K562 (cell line): ENCODE results near the gene POMGNT1. TPM values are rescaled to one million over a fixed set of nuclear protein-coding genes. Genes with fewer than 3 reads are reported as not detected.

Source experiments
- ATAC-seq: fragments of 200-7000 bp; cut with Tn5 transposase; 3 replicates; pipeline ENCODE4 v1.9.1; 2020; ENCODE audit warnings: moderate library complexity
- BruUV-seq: library from RNA; stranded (reverse); fragments of 400-500 nt; replicated peaks from 2 replicates; lab custom pipeline; 2021; lab: Mats Ljungman, UMichigan
- CTCF ChIA-PET: fragments of 300-600 bp; formaldehyde crosslinking; extraction: SDS; loops from one replicate; lab custom pipeline; 2021; ENCODE audit warnings: low intra/inter-chr PET ratio; lab: Yijun Ruan, JAX
- POLR2A ChIA-PET: fragments of 300-600, 350-650 bp; sonication (Branson Sonifier 250); formaldehyde crosslinking; extraction: SDS; loops from one replicate; lab custom pipeline; 2021; ENCODE audit warnings: antibody characterized with exemption, inconsistent platforms; lab: Yijun Ruan, JAX
- DNase-seq, 4 experiments: peaks; one replicate each; pipeline versions ENCODE4 v3.0.0 to v3.0.0-alpha.2; 2011 to 2018; ENCODE audit warnings: low spot score in 3 of 4, mixed read lengths in 3 of 4; ENCODE audit errors: extremely low read depth in 1 of 4
- FAIRE-seq: peaks from 2 replicates; lab custom pipeline; 2011; peaks lifted over from hg19 to GRCh38; lab: Jason Lieb, UNC
- H2AFZ ChIP-seq: 2 replicates; pipeline ENCODE4 v1.6.0; 2011; ENCODE audit warnings: low read depth, low read length, control low read depth, inconsistent platforms
- H3K27ac ChIP-seq: fragments of 200-600 bp; 3 replicates; pipeline ENCODE4 v1.8.0; 2011; ENCODE audit warnings: low read depth, mild to moderate bottlenecking, control low read depth, inconsistent platforms, low read length, moderate library complexity, mixed read lengths; ENCODE audit errors: extremely low read depth
- H3K27me3 ChIP-seq, 2 experiments: fragments of 300-600 bp in 1 of 2; 2 replicates in 1 of 2; 3 replicates in 1 of 2; pipeline versions ENCODE4 v1.6.0 to v1.8.0; 2011; ENCODE audit warnings: inconsistent platforms in 2 of 2, low read length in 2 of 2, mild to moderate bottlenecking in 1 of 2, mixed read lengths in 1 of 2, moderate library complexity in 1 of 2; ENCODE audit not compliant: control insufficient read depth in 2 of 2, insufficient read depth in 2 of 2
- H3K36me3 ChIP-seq: fragments of 300-600 bp; 3 replicates; pipeline ENCODE4 v1.8.0; 2011; ENCODE audit warnings: mild to moderate bottlenecking, low read length, inconsistent platforms; ENCODE audit not compliant: control insufficient read depth, insufficient read depth
- H3K4me1 ChIP-seq, 2 experiments: fragments of 200-600 bp in 1 of 2; replicated peaks in 1 of 2; 2 replicates in 1 of 2; 3 replicates in 1 of 2; pipeline versions ENCODE4 v1.5.1 to v1.8.0; 2011; ENCODE audit warnings: inconsistent platforms in 2 of 2, low read length in 2 of 2, mild to moderate bottlenecking in 1 of 2, mixed read lengths in 1 of 2, moderate library complexity in 1 of 2; ENCODE audit not compliant: control insufficient read depth in 2 of 2, insufficient read depth in 2 of 2
- H3K4me2 ChIP-seq: 2 replicates; pipeline ENCODE4 v1.6.1; 2011; ENCODE audit warnings: low read length, control low read depth, inconsistent platforms, mixed read lengths; ENCODE audit not compliant: insufficient read depth
- H3K4me3 ChIP-seq: fragments of 200-600 bp; sonication (generic), shearing (Covaris generic); 2 replicates; pipeline ENCODE4 v1.5.1; 2016; ENCODE audit warnings: control low read depth, inconsistent platforms
- H3K79me2 ChIP-seq: fragments of 200-600 bp; 3 replicates; pipeline ENCODE4 v1.8.0; 2011; ENCODE audit warnings: low read length, inconsistent platforms; ENCODE audit not compliant: control insufficient read depth, insufficient read depth
- H3K9ac ChIP-seq, 2 experiments: 2 replicates each; pipeline versions ENCODE4 v1.6.0 to v1.6.1; 2011; ENCODE audit warnings: low read depth in 2 of 2, low read length in 2 of 2, control low read depth in 1 of 2, inconsistent platforms in 1 of 2, mild to moderate bottlenecking in 1 of 2, mixed read lengths in 1 of 2; ENCODE audit not compliant: insufficient read depth in 1 of 2
- H3K9me1 ChIP-seq: one replicate; pipeline ENCODE4 v1.6.0; 2011; ENCODE audit warnings: inconsistent platforms, mild to moderate bottlenecking, low read length, moderate library complexity; ENCODE audit not compliant: control insufficient read depth, insufficient read depth
- H3K9me3 ChIP-seq: replicated peaks from 2 replicates; pipeline ENCODE4 v1.5.1; 2011; ENCODE audit warnings: low read depth, low read length, inconsistent platforms; ENCODE audit not compliant: control insufficient read depth, insufficient read depth
- H4K20me1 ChIP-seq: replicated peaks from 2 replicates; pipeline ENCODE4 v1.6.1; 2011; ENCODE audit warnings: low read length, inconsistent platforms, mixed read lengths; ENCODE audit not compliant: control insufficient read depth, insufficient read depth
- BCOR ChIP-seq: fragments of 450-650 bp; IDR thresholded peaks from 2 replicates; pipeline ENCODE4 v1.6.1; 2016
- BMI1 ChIP-seq: fragments of 150-350 bp; IDR thresholded peaks from 2 replicates; pipeline ENCODE4 v1.6.1; 2014; ENCODE audit warnings: low read length
- EGR1 ChIP-seq: fragments of 450-650 bp; conservative IDR thresholded peaks from 2 replicates; pipeline ENCODE4 v1.6.1; 2017; ENCODE audit warnings: mild to moderate bottlenecking
- ETV5 ChIP-seq: sonication (generic); formaldehyde crosslinking; IDR thresholded peaks from 2 replicates; pipeline ENCODE4 v1.4.0; 2020; ENCODE audit warnings: low read depth, mild to moderate bottlenecking, missing genetic modification reagents
- JUND ChIP-seq, 2 experiments: IDR thresholded peaks; 2 replicates in 1 of 2; 3 replicates in 1 of 2; pipeline ENCODE4 v1.6.1; 2011; ENCODE audit warnings: borderline replicate concordance in 2 of 2, low read depth in 2 of 2, low read length in 2 of 2, improper control_type of control experiment in 1 of 2, missing biosample characterization in 1 of 2, missing genetic modification characterization in 1 of 2, missing genetic modification reagents in 1 of 2
- MAZ ChIP-seq, 2 experiments: fragments of 450-650 bp in 1 of 2; sonication (generic) in 1 of 2; formaldehyde crosslinking; IDR thresholded peaks in 1 of 2; conservative IDR thresholded peaks in 1 of 2; 2 replicates each; pipeline versions ENCODE4 v1.4.0 to v1.5.0; 2020; ENCODE audit warnings: mild to moderate bottlenecking in 1 of 2, missing genetic modification reagents in 1 of 2
- POLR2G ChIP-seq: fragments of 200-400 bp; formaldehyde crosslinking; IDR thresholded peaks from 2 replicates; pipeline ENCODE4 v1.6.1; 2017; ENCODE audit warnings: low read depth, mild to moderate bottlenecking, antibody characterized with exemption, low read length, moderate library complexity
- SMARCE1 ChIP-seq: fragments of 450-650 bp; IDR thresholded peaks from 2 replicates; pipeline ENCODE4 v1.7.1; 2016; ENCODE audit warnings: mild to moderate bottlenecking
- XRCC3 ChIP-seq: fragments of 450-650 bp; IDR thresholded peaks from 2 replicates; pipeline ENCODE4 v1.6.1; 2017; ENCODE audit warnings: mild to moderate bottlenecking, moderate library complexity
- ZNF347 ChIP-seq: fragments of 450-650 bp; formaldehyde crosslinking; IDR thresholded peaks from 2 replicates; pipeline ENCODE4 v1.4.0; 2020; ENCODE audit warnings: low read depth, mild to moderate bottlenecking, moderate library complexity
- ZNF431 ChIP-seq: sonication (generic); formaldehyde crosslinking; IDR thresholded peaks from 2 replicates; pipeline ENCODE4 v1.8.0; 2022; ENCODE audit warnings: mild to moderate bottlenecking, missing genetic modification reagents
- ZNF561 ChIP-seq: fragments of 450-650 bp; formaldehyde crosslinking; conservative IDR thresholded peaks from 2 replicates; pipeline ENCODE4 v1.4.0; 2020; ENCODE audit warnings: mild to moderate bottlenecking, moderate library complexity
- ZSCAN29 ChIP-seq: fragments of 450-650 bp; IDR thresholded peaks from 2 replicates; pipeline ENCODE4 v1.6.1; 2017
- WGBS: fragments of 100-300 bp; shearing (Covaris generic); methylation state at CpG from one replicate; pipeline ENCODE4 v1.1.6; 2016; ENCODE audit warnings: low coverage, mixed read lengths; ENCODE audit not compliant: insufficient coverage; ENCODE audit errors: missing lambda C conversion rate; 5-methylcytosine and 5-hydroxymethylcytosine counted together
- in situ Hi-C: fragments of 300-500 bp; cut with MboI; formaldehyde crosslinking; loops from 4 replicates; pipeline ENCODE4 v1.15.0; 2018; ENCODE audit warnings: inconsistent platforms, mixed read lengths
- intact Hi-C: fragments of 100-400 bp; cut with micrococcal nuclease; formaldehyde crosslinking; loops from 2 replicates; pipeline ENCODE4 v1.14.2; 2022
- polyA plus RNA-seq, 8 experiments: library from polyadenylated mRNA; depleted of rRNA in 4 of 8; stranded (reverse) in 5 of 8; unstranded in 3 of 8; fragments of >200 nt; fragmentation: Nextera tagmentation in 2 of 8; fragmentation: Illumina TruSeq in 1 of 8; extraction: Ambion mirVana in 2 of 8; extraction: Trizol in 1 of 8; gene quantifications; 2 replicates each; pipeline versions ENCODE4 v1.2.1 to v1.2.3, GENCODE V29; 2011 to 2014; ENCODE audit warnings: inconsistent platforms in 1 of 8, missing spikeins in 1 of 8
- total RNA-seq, 7 experiments: library from RNA; depleted of rRNA in 6 of 7; stranded (reverse); fragments of >200 nt in 6 of 7; fragmentation: Illumina TruSeq in 2 of 7; extraction: Trizol in 2 of 7; gene quantifications; 2 replicates each; pipeline versions ENCODE4 v1.2.1 to v1.2.3, GENCODE V29; 2011 to 2021; ENCODE audit warnings: low replicate concordance in 1 of 7
- TF ChIP-seq, protein P1 (sequence below): fragments of 450-650 bp; IDR thresholded peaks from 2 replicates; pipeline ENCODE4 v1.7.1; 2018; ENCODE audit warnings: mild to moderate bottlenecking, low read depth; ENCODE audit not compliant: partially characterized antibody
- TF ChIP-seq, protein P2 (sequence below), 2 experiments: fragments of 450-650 bp in 1 of 2; IDR thresholded peaks; 2 replicates each; pipeline ENCODE4 v1.6.1; 2011 to 2017; ENCODE audit warnings: low read depth in 2 of 2, antibody characterized with exemption in 1 of 2, borderline replicate concordance in 1 of 2, low read length in 1 of 2, mild to moderate bottlenecking in 1 of 2, mixed read lengths in 1 of 2; ENCODE audit not compliant: control insufficient read depth in 1 of 2

POMGNT1 gene
- total and polyA plus RNA-seq, 9 of the 15 experiments (the other 6 are each of a cell fraction or from before 2014, with no cell fraction given), result 14.1 to 58.9 (median 37.8) TPM

DNA sequence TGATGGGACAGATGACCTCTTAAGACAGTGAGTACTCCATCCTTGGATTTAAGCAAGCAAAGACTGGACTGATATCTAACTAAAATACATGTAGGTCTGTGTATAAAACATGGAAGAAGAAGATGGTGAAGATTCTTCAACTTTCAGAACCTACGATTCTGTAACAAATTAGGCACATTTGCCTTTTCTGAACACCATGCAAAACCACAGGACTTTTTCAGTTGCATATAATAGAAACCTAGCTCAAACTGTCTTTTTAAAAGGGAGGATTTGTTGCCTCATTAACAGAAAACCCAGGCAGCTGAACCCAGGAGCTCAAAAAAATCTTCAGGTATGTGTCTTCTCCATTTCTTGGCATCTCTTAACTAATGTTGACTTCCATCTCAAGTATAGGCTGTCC lies 38.0 kb downstream of the POMGNT1 start:
- no peak overlapping the region for H2AFZ ChIP-seq
- intact Hi-C loops, result no loop called here
- no peak for TF ChIP-seq SMARCE1
- no peak for TF ChIP-seq ZNF431 (CRISPR knock-in tag)
- no peak for TF ChIP-seq ZNF561 (CRISPR knock-in tag)
- TF ChIP-seq BCOR, result no peak
- TF ChIP-seq MAZ (CRISPR knock-in tag; conservative IDR thresholded peaks at IDR 0.05 in 1 of 2, IDR thresholded peaks at IDR 0.05 in 1 of 2), result no peak
- TF ChIP-seq ZSCAN29, result no peak
- TF ChIP-seq, protein P1, sequence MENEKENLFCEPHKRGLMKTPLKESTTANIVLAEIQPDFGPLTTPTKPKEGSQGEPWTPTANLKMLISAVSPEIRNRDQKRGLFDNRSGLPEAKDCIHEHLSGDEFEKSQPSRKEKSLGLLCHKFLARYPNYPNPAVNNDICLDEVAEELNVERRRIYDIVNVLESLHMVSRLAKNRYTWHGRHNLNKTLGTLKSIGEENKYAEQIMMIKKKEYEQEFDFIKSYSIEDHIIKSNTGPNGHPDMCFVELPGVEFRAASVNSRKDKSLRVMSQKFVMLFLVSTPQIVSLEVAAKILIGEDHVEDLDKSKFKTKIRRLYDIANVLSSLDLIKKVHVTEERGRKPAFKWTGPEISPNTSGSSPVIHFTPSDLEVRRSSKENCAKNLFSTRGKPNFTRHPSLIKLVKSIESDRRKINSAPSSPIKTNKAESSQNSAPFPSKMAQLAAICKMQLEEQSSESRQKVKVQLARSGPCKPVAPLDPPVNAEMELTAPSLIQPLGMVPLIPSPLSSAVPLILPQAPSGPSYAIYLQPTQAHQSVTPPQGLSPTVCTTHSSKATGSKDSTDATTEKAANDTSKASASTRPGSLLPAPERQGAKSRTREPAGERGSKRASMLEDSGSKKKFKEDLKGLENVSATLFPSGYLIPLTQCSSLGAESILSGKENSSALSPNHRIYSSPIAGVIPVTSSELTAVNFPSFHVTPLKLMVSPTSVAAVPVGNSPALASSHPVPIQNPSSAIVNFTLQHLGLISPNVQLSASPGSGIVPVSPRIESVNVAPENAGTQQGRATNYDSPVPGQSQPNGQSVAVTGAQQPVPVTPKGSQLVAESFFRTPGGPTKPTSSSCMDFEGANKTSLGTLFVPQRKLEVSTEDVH, result no peak
- no peak for TF ChIP-seq EGR1
- no peak for TF ChIP-seq POLR2G
- TF ChIP-seq XRCC3, result no peak
- TF ChIP-seq ETV5 (CRISPR knock-in tag), result no peak
- TF ChIP-seq, protein P2, sequence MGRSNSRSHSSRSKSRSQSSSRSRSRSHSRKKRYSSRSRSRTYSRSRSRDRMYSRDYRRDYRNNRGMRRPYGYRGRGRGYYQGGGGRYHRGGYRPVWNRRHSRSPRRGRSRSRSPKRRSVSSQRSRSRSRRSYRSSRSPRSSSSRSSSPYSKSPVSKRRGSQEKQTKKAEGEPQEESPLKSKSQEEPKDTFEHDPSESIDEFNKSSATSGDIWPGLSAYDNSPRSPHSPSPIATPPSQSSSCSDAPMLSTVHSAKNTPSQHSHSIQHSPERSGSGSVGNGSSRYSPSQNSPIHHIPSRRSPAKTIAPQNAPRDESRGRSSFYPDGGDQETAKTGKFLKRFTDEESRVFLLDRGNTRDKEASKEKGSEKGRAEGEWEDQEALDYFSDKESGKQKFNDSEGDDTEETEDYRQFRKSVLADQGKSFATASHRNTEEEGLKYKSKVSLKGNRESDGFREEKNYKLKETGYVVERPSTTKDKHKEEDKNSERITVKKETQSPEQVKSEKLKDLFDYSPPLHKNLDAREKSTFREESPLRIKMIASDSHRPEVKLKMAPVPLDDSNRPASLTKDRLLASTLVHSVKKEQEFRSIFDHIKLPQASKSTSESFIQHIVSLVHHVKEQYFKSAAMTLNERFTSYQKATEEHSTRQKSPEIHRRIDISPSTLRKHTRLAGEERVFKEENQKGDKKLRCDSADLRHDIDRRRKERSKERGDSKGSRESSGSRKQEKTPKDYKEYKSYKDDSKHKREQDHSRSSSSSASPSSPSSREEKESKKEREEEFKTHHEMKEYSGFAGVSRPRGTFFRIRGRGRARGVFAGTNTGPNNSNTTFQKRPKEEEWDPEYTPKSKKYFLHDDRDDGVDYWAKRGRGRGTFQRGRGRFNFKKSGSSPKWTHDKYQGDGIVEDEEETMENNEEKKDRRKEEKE (IDR thresholded peaks at IDR 0.05; ENCODE audit: borderline replicate concordance in 1 of 2, control insufficient read depth in 1 of 2, low read depth in 2 of 2, low read length in 1 of 2), result no peak
- TF ChIP-seq JUND (IDR thresholded peaks at IDR 0.05; ENCODE audit: borderline replicate concordance, low read depth, low read length), result no peak
- no peak for TF ChIP-seq JUND (tag; IDR thresholded peaks at IDR 0.05; ENCODE audit: borderline replicate concordance, low read depth, low read length)
- TF ChIP-seq BMI1, result no peak
- no peak for TF ChIP-seq ZNF347 (CRISPR knock-in tag)

More for the DNA sequence above, 38.0 kb downstream of the POMGNT1 start:
- CTCF ChIA-PET, result no interaction called here
- H3K27me3 ChIP-seq, result peaks cover 9 to 17% of the 10 kb centered on the region in 2 experiments
- ATAC-seq (no peak), FAIRE-seq (no peak), DNase-seq (no peak)
- no peaks in the 10 kb centered on the region for H4K20me1 ChIP-seq
- POLR2A ChIA-PET, result interaction anchor here (0.7 to 1.4 kb wide), 3 partner anchors 14 to 131 kb away, joined by 3 to 5 read pairs (median 5); partner anchors contain the start of genes PIK3R3 and TSPAN1
- H3K9me3 ChIP-seq, result no peaks in the 10 kb centered on the region
- in situ Hi-C loops, result no loop called here
- no TSS peak for BruUV-seq
- H3K79me2 ChIP-seq, result no peaks in the 10 kb centered on the region
- no peaks in the 10 kb centered on the region for H3K9me1 ChIP-seq
- no peak overlapping the region for H3K27ac ChIP-seq
- no peaks in the 10 kb centered on the region for H3K36me3 ChIP-seq
- no peak overlapping the region for H3K4me3 ChIP-seq
- H3K9ac ChIP-seq, result no peak overlapping the region
- WGBS, result 41% methylated on average over 1 of the region's 1 CpG
- peaks cover 29 to 39% of the 10 kb centered on the region in 2 experiments for H3K4me1 ChIP-seq
- no peak overlapping the region for H3K4me2 ChIP-seq
